GM18907 (cell line): ENCODE results near the gene NRXN2.
"Not testable (repeated sequence)": the region's sequence is repeated elsewhere in the genome, so short reads cannot be mapped to it uniquely, and the experiment has no call there.

Experiments
- ATAC-seq: cut with Tn5 transposase; IDR thresholded peaks from one replicate; pipeline ENCODE4 v1.9.1; 2021; ENCODE audit warnings: mild to moderate bottlenecking, moderate library complexity; ENCODE audit not compliant: unreplicated experiment

NRXN2 gene

DNA sequence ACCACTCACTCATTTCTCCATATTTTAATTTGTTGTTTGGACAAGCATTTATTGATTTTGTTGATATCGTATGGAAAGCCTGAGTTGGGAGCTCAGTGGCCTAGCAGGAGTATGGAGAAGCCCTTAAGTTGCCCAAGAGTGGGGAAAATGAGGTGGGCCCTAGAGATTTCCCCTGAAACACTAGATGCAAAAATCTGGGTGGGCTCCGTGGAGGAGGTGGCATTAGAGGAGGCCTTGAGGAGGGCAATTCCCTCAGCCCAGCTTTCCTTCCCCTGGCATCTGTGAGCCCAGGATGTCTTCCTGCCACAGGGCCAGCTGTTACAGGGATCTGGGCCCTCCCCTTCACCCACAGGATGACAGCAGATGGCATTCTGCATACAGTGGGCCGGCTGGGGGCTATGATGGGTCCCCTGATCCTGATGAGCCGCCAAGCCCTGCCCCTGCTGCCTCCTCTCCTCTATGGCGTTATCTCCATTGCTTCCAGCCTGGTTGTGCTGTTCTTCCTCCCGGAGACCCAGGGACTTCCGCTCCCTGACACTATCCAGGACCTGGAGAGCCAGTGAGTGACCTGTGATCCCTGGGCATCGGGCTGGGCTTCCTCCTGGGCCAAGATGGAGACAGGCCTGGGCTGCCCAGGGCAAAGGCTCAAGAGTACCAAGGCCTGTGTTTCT, 153.6 kb downstream of the NRXN2 start:
- no peak for ATAC-seq

DNA sequence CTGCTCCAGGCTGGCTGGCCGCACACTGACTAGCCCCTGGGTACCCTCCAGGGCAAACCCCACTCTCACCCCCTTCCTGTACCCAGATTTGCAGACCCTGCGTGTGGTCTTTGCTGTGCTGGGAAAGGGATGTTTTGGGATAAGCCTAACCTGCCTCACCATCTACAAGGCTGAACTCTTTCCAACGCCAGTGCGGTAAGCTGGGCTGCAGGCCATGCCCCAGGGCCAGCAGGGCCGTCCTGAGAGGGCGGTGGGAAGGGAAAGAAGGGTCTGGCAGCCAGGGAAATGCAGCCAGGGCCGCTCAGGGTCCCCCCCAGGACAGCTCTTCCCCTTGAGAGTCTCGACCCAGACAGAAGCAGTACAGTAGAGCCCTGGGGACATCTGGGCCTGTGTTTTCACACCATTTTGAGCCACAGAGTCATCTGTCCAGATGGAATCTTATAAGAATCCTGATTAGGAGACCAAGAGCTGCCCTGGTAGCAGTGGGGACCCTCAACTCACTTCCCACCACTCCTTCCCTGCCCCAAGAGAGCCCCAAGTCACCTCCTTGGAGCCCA, 154.3 kb downstream of the NRXN2 start:
- no peak for ATAC-seq

DNA sequence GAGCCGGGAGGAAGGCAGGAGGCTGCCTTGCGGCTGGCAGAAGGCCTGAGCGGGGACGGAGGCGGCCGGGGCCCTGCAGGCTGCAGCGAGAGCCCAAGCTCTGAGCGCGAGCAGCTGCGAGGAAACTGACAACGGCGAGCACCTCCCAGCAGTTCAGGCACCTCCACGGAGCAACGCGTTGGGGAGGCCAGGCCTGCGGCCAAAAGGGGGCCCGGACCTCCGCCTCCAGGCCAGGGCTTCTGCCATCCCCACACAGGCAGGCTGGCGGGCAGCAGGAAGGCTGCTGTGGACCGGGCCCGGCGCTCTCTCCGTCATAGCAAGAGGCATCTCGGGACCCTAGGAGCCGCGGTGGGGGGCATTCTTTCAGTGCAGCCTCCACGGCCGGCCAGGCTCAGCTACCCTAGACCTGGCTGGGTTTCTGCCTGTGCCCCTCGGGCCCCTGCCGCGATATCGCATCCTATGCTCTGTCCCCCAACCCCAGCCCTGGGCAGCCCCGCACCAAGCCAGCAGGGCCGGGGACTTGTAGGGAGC, 154.9 kb downstream of the NRXN2 start:
- no peak for ATAC-seq

DNA sequence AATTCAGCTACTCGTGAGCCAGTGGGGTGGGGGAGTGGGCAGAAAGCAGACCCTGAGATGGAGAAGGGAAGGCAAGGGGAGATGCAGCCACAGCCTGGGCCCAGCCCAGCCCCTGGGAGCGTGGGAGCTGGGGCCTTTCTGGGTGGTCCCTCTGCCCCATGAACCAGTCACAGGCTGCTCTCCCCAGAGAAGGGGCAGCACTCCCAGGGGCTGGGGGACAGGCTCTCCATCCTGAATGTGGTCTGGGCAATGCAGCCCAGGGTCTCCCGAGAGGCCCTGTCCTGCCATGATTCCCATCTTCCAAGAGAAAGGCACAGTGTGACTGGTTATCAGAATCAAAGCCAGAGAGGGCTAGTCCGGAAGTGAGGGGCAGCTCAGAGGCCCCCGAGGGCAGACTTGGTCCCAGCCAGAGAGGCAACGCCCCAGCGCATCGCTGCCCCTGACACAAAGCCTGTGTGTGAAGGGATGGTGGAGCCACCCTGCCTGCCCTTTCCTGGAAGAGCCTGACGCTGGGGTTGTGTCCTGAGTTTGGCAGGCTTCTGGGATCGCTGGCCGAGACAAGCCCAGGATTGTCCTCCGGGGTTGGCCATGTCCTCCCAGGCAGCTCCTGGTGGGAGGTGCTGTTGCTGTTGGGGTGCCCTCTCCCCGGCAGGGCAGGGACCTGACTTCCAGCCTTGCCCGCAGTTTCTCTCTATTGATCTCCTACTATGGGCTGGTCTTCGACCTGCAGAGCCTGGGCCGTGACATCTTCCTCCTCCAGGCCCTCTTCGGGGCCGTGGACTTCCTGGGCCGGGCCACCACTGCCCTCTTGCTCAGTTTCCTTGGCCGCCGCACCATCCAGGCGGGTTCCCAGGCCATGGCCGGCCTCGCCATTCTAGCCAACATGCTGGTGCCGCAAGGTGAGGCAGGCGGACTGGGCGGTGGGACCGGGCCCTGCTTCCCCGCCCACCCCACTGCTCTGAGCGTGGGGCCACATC, 155.8 kb downstream of the NRXN2 start:
- ATAC-seq: no peak

- no peak for ATAC-seq
These were observed 156.7 kb downstream of the NRXN2 start for GRCh38 chr11:64566042-64566914.

DNA sequence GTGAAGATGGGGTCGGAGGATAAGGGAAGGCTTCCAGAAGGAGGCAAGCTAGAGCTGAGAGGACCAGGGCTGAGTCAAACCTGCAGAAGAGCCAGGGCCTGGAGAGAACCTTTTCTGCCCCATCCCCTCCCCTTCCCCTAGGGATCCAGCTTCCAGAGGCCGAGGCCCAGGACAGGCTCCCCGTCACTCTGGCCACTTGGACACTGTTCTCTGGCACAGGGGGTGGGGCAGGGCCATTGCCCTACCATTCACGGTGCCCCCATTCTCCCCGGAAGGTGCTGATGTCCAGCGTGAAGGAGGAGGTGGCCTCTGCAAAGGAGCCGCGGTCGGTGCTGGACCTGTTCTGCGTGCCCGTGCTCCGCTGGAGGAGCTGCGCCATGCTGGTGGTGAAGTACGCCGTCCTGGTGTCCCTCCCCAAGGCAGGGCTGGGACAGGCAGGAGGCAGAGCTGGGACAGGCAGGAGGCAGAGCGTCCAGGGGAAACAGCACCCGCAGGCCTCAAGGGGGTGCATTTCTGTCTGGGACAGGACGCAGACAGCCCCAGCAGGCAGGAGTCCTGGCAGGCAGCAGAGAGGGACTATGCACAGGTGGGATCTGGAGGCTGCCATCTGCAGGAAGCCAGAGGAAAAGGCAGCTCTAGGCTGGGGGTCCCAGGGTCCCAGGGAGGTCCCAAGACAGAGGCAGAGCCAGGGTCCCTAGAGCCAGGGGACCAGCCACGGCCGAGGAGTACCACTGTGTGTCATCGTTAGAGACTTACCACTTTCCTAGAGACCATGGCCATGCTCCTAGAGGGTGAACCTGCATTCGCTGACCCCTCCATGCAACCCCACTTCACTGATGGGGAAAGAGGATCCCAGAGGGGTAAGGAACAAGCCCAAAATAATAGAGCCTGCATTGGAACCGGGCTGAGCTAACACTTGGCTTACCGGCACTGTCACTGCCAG, 157.8 kb downstream of the NRXN2 start:
- no peak for ATAC-seq

- no peak for ATAC-seq
These were observed 158.6 kb downstream of the NRXN2 start for GRCh38 chr11:64564419-64564818.

DNA sequence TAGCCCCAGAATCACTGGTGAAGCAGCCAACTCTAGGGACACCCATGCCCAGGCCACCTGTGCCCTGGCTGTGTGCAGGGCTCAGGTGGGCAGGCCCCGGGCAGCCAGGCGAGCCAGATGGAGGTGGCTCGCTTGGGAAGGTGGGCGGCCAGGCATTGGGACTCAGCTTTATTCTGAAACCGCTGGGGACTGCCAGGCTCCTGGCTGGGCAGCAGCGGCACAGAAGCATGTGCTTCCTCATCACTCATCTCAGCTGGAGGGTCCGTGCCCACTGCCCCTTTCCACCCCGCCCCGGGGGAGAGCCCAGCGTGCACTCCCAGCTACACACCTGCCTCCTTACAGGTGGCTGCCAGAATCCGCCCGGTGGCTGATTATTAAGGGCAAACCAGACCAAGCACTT, 159.0 kb downstream of the NRXN2 start:
- ATAC-seq: no peak

DNA sequence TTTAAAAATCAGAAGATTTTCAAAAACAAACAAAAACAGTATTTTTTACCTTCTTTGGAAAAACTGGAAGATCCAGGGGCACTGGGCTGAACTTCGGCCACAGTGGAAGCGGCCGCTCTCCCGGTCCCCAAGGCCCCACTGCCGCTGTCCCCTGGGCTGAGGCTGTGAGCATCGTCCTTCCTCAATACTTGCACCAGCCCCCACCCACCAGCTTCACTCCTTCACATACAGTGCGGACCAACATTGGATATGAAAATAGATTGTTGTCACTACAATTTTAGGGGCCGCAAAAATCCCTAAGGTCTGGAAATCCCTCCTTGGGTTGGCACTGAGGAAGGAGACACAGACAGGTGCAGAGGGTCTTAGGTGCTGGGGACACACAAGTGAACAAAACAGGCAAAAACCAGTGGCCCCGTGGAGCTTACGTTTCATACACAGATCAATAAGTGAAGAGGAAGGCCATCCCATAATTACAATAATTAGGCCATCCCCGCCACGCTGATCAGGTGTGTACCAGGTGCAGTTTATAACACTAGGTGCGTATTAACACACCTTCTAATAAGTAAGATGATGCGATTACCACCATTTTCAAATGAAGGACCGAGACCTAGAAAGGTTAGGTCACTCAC, 160.2 kb downstream of the NRXN2 start:
- ATAC-seq: no peak

DNA sequence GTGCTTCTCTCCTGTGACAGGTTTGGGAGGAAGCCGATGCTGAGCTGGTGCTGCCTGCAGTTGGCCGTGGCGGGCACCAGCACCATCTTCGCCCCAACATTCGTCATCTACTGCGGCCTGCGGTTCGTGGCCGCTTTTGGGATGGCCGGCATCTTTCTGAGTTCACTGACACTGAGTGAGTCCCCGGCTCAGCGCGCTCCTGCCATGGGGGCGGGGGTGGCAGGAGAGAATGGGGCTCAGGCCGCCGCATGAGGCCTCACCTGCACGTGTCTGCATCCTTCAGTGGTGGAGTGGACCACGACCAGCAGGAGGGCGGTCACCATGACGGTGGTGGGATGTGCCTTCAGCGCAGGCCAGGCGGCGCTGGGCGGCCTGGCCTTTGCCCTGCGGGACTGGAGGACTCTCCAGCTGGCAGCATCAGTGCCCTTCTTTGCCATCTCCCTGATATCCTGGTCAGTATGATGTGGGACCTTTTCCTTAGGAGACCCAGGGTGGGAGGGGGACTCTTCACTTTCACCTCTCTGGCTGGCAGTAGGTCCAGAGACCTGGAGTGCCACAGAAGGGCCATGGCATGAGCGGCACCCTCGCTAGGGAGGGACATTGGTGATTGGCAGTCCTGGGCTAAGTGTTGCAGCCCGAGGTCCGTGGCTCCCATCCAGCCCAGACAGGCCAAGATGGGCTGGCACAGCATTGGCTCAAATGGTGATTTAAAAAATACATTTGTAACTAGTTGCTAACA, 160.8 kb downstream of the NRXN2 start:
- ATAC-seq: no peak

- ATAC-seq: not testable (repeated sequence)
These were observed 161.6 kb downstream of the NRXN2 start for GRCh38 chr11:64561429-64561828.

- ATAC-seq: no peak
These were observed 162.1 kb downstream of the NRXN2 start for GRCh38 chr11:64560941-64561340.

GRCh38 chr11:64560139-64560771, 162.7 kb downstream of the NRXN2 start:
- no peak for ATAC-seq

GRCh38 chr11:64559351-64560138, 163.5 kb downstream of the NRXN2 start:
- ATAC-seq: no peak

DNA sequence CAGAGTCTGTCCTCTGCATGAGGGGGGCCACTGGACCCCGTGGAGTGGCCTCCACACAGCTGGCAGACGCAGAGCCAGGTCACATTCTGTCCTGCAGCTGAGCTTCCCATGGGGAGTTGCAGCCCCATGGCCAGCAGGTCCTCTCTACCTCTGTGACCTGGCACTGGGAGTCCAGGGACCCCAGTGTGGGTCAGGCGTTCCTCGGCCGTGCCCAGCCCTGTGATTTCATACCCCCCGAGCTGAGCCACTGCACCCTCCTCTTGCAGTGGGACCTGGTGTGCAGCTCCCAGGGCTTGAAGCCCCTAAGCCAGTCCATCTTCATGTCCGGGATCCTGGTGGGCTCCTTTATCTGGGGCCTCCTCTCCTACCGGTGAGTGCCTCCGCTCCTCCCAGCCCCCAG, 164.1 kb downstream of the NRXN2 start:
- ATAC-seq: no peak

- ATAC-seq: no peak
These were observed 164.8 kb downstream of the NRXN2 start for GRCh38 chr11:64558065-64558745.
